Measurements from ENCODE around the gene SVEP1.

The SVEP1 gene

DNA sequence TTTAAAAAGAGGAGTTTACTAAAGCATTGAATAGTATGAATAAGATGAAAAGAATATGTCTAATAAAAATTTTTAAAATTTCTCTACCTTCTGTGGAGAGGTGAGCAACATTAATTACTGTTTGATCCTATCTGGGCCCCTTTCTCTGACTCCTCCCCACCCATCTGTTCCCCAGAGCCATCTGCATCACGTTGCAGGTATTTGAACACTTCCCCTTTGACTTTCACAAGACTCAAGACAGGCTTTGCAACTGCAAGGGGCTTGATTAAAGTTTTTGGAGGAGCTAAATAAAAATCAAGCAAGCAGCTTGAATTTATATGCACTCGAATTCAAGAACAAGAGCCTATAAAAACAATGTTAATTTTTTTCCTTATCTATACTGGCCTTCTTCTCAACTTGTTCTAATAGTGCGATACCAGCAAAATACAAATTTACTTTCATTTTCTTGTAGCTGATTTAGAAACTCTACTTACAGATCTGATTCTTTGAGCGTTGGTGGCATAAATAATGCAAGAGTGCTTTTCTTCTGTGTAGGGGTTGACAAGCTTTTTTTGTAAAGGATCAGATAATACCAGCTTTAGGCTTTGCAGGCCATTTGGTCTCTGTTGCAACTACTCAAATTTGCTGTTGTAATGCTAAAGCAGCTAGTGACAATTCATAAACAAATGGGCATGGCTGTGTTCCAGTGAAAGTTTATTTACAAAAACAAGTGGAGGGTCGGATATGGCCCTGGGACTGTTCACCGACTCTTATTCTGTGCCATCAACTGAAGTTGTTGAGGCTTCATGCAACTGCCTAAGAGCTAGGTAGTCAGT, 263.1 kb downstream of the SVEP1 start:
- no peak for DNase-seq

Data from NCI-H2081 (cell line).